Naive thymus-derived CD8-positive, alpha-beta T cell (primary cell): ENCODE data around the gene PAK4. TPM values are rescaled to one million over a fixed set of nuclear protein-coding genes. Genes with fewer than 3 reads are reported as not detected.
"Not testable (repeated sequence)": the region's sequence is repeated elsewhere in the genome, so short reads cannot be mapped to it uniquely, and the experiment has no call there.

ENCODE experiments used
- ATAC-seq, 2 donors: fragments of 150-1000 bp; cut with Tn5 transposase in 1 of 2; sonication (Bioruptor Pico), chemical (Tn5 transposase) in 1 of 2; 1 replicate in 1 of 2; 2 replicates in 1 of 2; pipeline ENCODE4 v1.10.0; 2021; ENCODE audit warnings: mild to moderate bottlenecking in 2 of 2, moderate library complexity in 2 of 2
- POLR2A ChIA-PET: fragments of 350-600 bp; sonication (Branson Sonifier 250); formaldehyde crosslinking; loops from one replicate; lab custom pipeline; 2021; ENCODE audit warnings: antibody characterized with exemption; lab: Charles Lee
- DNase-seq, 10 donors: peaks; one replicate each; pipeline versions ENCODE4 v3.0.0 to v3.0.0-alpha.2; 2020 to 2022
- H3K27ac Mint-ChIP-seq, 10 donors: one replicate each; pipeline ENCODE4 v1.8.0; 2020 to 2022; ENCODE audit warnings: mild to moderate bottlenecking in 10 of 10, mixed read lengths in 10 of 10, moderate library complexity in 4 of 10, inconsistent platforms in 1 of 10
- H3K27me3 Mint-ChIP-seq, 5 donors: one replicate each; pipeline ENCODE4 v1.8.0; 2021 to 2022; ENCODE audit warnings: mixed read lengths in 5 of 5
- H3K36me3 Mint-ChIP-seq, 3 donors: one replicate each; pipeline ENCODE4 v1.8.0; 2020 to 2022; ENCODE audit warnings: mixed read lengths in 3 of 3, mild to moderate bottlenecking in 2 of 3, inconsistent platforms in 1 of 3
- H3K4me1 Mint-ChIP-seq, 4 donors: one replicate each; pipeline ENCODE4 v1.8.0; 2021 to 2022; ENCODE audit warnings: mixed read lengths in 4 of 4
- H3K4me3 Mint-ChIP-seq, 10 donors: one replicate each; pipeline ENCODE4 v1.8.0; 2020 to 2022; ENCODE audit warnings: mild to moderate bottlenecking in 10 of 10, mixed read lengths in 10 of 10, moderate library complexity in 6 of 10, inconsistent platforms in 1 of 10
- H3K9me3 Mint-ChIP-seq, 9 donors: one replicate each; pipeline ENCODE4 v1.8.0; 2020 to 2022; ENCODE audit warnings: mixed read lengths in 9 of 9, mild to moderate bottlenecking in 3 of 9, inconsistent platforms in 1 of 9, moderate library complexity in 1 of 9
- polyA plus RNA-seq, 3 donors: library from polyadenylated mRNA; unstranded; fragments of 300-500 nt; fragmentation: Illumina TruSeq; gene quantifications; one replicate each; pipeline ENCODE4 v1.2.3, GENCODE V29; 2021
- total RNA-seq, 8 experiments: library from RNA in 2 of 8; stranded (reverse) in 2 of 8; gene quantifications; one replicate each; pipeline ENCODE4 v1.2.3 and lab custom pipeline; 2021 to 2026

The PAK4 gene
- total and polyA plus RNA-seq, 5 experiments from 2014 or later = 1.3 to 16.8 (median 1.4) TPM

GRCh38 chr19:39202998-39203355, 77.4 kb downstream of the PAK4 start:
- ATAC-seq (no peak), DNase-seq (no peak)
- Mint-ChIP-seq H3K4me3 (no peak overlapping the region), H3K27me3 (peaks cover 22 to 75% (median 53%) of the 10 kb centered on the region in 5 donors), H3K27ac (peak overlapping the region in 1 of 10 donors; percentile 18), H3K4me1 (peaks cover 0 to under 1% (median 0%) of the 10 kb centered on the region in 4 donors), H3K9me3 (no peaks in the 10 kb centered on the region), H3K36me3 (no peaks in the 10 kb centered on the region)
- POLR2A ChIA-PET = no interaction called here

GRCh38 chr19:39203372-39204341, 78.1 kb downstream of the PAK4 start, which contains the start of gene SYCN:
TSS of gene SYCN (minus strand) at chr19:39204263. CDS start at chr19:39204254, 9 bp downstream.
- ATAC-seq (no peak), DNase-seq (no peak)
- H3K27ac Mint-ChIP-seq = no peak within 1 kb of the TSS
- H3K9me3 Mint-ChIP-seq = no peaks in the 10 kb centered on the region
- no peaks in the 10 kb centered on the region for H3K36me3 Mint-ChIP-seq
- no peaks in the 10 kb centered on the region for H3K4me1 Mint-ChIP-seq
- POLR2A ChIA-PET = no interaction called here
- H3K4me3 Mint-ChIP-seq = no peak within 1 kb of the TSS
- H3K27me3 Mint-ChIP-seq = peaks cover 22 to 68% (median 49%) of the 10 kb centered on the region in 5 donors

GRCh38 chr19:39205449-39205764, 79.8 kb downstream of the PAK4 start:
- Mint-ChIP-seq H3K27me3 (peaks cover 22 to 56% (median 42%) of the 10 kb centered on the region in 5 donors), H3K4me1 (no peaks in the 10 kb centered on the region), H3K27ac (no peak overlapping the region), H3K9me3 (no peaks in the 10 kb centered on the region), H3K36me3 (no peaks in the 10 kb centered on the region), H3K4me3 (no peak overlapping the region)
- ATAC-seq (no peak), DNase-seq (no peak)
- POLR2A ChIA-PET = no interaction called here

GRCh38 chr19:39206122-39206521, 80.5 kb downstream of the PAK4 start:
- Mint-ChIP-seq H3K9me3 (no peaks in the 10 kb centered on the region), H3K27ac (no peak overlapping the region), H3K36me3 (no peaks in the 10 kb centered on the region), H3K27me3 (peaks cover 17 to 49% (median 35%) of the 10 kb centered on the region in 5 donors), H3K4me1 (no peaks in the 10 kb centered on the region), H3K4me3 (no peak overlapping the region)
- no peak for DNase-seq
- POLR2A ChIA-PET = no interaction called here
- no peak for ATAC-seq

- POLR2A ChIA-PET = interaction anchor here (0.7 kb wide), 1 partner anchor 378 kb away, joined by 5 read pairs; no protein-coding TSS in a partner anchor
- Mint-ChIP-seq H3K27me3 (peaks cover 8 to 36% (median 26%) of the 10 kb centered on the region in 5 donors), H3K4me1 (no peaks in the 10 kb centered on the region)
Measured at GRCh38 chr19:39207293-39207836, 81.8 kb downstream of the PAK4 start.

GRCh38 chr19:39208175-39208795, 82.7 kb downstream of the PAK4 start:
- Mint-ChIP-seq H3K4me3 (no peak overlapping the region), H3K27me3 (peaks cover 3 to 27% (median 17%) of the 10 kb centered on the region in 5 donors), H3K4me1 (no peaks in the 10 kb centered on the region), H3K27ac (no peak overlapping the region), H3K9me3 (no peaks in the 10 kb centered on the region), H3K36me3 (no peaks in the 10 kb centered on the region)
- no peak for DNase-seq
- POLR2A ChIA-PET = interaction anchor here (0.5 to 0.7 kb wide), 2 partner anchors 8 to 378 kb away, joined by 5 to 7 read pairs; no protein-coding TSS in a partner anchor
- no peak for ATAC-seq

More at GRCh38 chr19:39207293-39207836, 81.8 kb downstream of the PAK4 start:
- ATAC-seq = no peak
- DNase-seq = no peak
- no peak overlapping the region for H3K4me3 Mint-ChIP-seq
- H3K36me3 Mint-ChIP-seq = no peaks in the 10 kb centered on the region
- no peaks in the 10 kb centered on the region for H3K9me3 Mint-ChIP-seq
- no peak overlapping the region for H3K27ac Mint-ChIP-seq

- POLR2A ChIA-PET = interaction anchor here (0.6 kb wide), 1 partner anchor 693 kb away, joined by 3 read pairs; no protein-coding TSS in a partner anchor
- Mint-ChIP-seq H3K27ac (no peak overlapping the region), H3K9me3 (no peaks in the 10 kb centered on the region), H3K27me3 (peaks cover 3 to 18% (median 10%) of the 10 kb centered on the region in 5 donors), H3K4me1 (no peaks in the 10 kb centered on the region), H3K36me3 (no peaks in the 10 kb centered on the region), H3K4me3 (no peak overlapping the region)
- DNase-seq (no peak), ATAC-seq (no peak)
Measured at GRCh38 chr19:39209196-39209595, 83.6 kb downstream of the PAK4 start.

- H3K4me3 Mint-ChIP-seq = no peak overlapping the region
- peaks cover 0 to 6% (median 2%) of the 10 kb centered on the region in 5 donors for H3K27me3 Mint-ChIP-seq
- POLR2A ChIA-PET = interaction anchor here (0.5 to 1.0 kb wide), 3 partner anchors 116 to 1413 kb away, joined by 3 to 4 read pairs (median 4); no protein-coding TSS in a partner anchor
- no peak for DNase-seq
- no peaks in the 10 kb centered on the region for H3K36me3 Mint-ChIP-seq
- H3K9me3 Mint-ChIP-seq = peaks cover 0 to 1% (median 0%) of the 10 kb centered on the region in 9 donors
- no peak for ATAC-seq
- no peak overlapping the region for H3K27ac Mint-ChIP-seq
- H3K4me1 Mint-ChIP-seq = no peaks in the 10 kb centered on the region
Measured at GRCh38 chr19:39211731-39212374, 86.3 kb downstream of the PAK4 start.

- no peaks in the 10 kb centered on the region for H3K4me1 Mint-ChIP-seq
- no peak overlapping the region for H3K4me3 Mint-ChIP-seq
- H3K9me3 Mint-ChIP-seq = peaks cover 0 to 5% (median 0%) of the 10 kb centered on the region in 9 donors
- ATAC-seq (peak; percentile 84 to 87), DNase-seq (peak; percentile 29 to 80 (median 52))
- no peak overlapping the region for H3K27ac Mint-ChIP-seq
- POLR2A ChIA-PET = interaction anchor here (1.0 kb wide), 1 partner anchor 115 kb away, joined by 4 read pairs; no protein-coding TSS in a partner anchor
- peaks cover 0 to 3% (median 0%) of the 10 kb centered on the region in 3 donors for H3K36me3 Mint-ChIP-seq
- H3K27me3 Mint-ChIP-seq = peaks cover 4 to 11% (median 7%) of the 10 kb centered on the region in 5 donors
Measured at GRCh38 chr19:39212375-39212742, 86.8 kb downstream of the PAK4 start.

GRCh38 chr19:39215323-39215722, 89.7 kb downstream of the PAK4 start:
- H3K4me1 Mint-ChIP-seq, DNase-seq, POLR2A ChIA-PET, H3K4me3 Mint-ChIP-seq, ATAC-seq, H3K9me3 Mint-ChIP-seq, H3K36me3 Mint-ChIP-seq, H3K27ac Mint-ChIP-seq: not testable (repeated sequence)
- peaks cover 7 to 25% (median 10%) of the 10 kb centered on the region in 5 donors for H3K27me3 Mint-ChIP-seq

GRCh38 chr19:39217094-39217493, 91.5 kb downstream of the PAK4 start:
- no peak for ATAC-seq
- no peak overlapping the region for H3K4me3 Mint-ChIP-seq
- peaks cover 0 to under 1% (median 0%) of the 10 kb centered on the region in 4 donors for H3K4me1 Mint-ChIP-seq
- DNase-seq = no peak
- peaks cover 0 to 5% (median 0%) of the 10 kb centered on the region in 9 donors for H3K9me3 Mint-ChIP-seq
- POLR2A ChIA-PET = no interaction called here
- H3K27me3 Mint-ChIP-seq = peaks cover 15 to 33% (median 22%) of the 10 kb centered on the region in 5 donors
- H3K27ac Mint-ChIP-seq = peak overlapping the region in 1 of 10 donors; percentile 3
- H3K36me3 Mint-ChIP-seq = peaks cover 0 to 3% (median 0%) of the 10 kb centered on the region in 3 donors
